NCI-H2196 treated with DMSO at 0.1 percent for 48 hours (cell line): ENCODE results near the gene RAI14.
A peak's percentile ranks its signal among the peaks of the same experiment; 100 is the strongest.

Experiments used
- DNase-seq: peaks from one replicate; lab custom pipeline; 2025; ENCODE audit not compliant: unreplicated experiment; lab: John Stamatoyannopoulos, UW

Gene RAI14

DNA sequence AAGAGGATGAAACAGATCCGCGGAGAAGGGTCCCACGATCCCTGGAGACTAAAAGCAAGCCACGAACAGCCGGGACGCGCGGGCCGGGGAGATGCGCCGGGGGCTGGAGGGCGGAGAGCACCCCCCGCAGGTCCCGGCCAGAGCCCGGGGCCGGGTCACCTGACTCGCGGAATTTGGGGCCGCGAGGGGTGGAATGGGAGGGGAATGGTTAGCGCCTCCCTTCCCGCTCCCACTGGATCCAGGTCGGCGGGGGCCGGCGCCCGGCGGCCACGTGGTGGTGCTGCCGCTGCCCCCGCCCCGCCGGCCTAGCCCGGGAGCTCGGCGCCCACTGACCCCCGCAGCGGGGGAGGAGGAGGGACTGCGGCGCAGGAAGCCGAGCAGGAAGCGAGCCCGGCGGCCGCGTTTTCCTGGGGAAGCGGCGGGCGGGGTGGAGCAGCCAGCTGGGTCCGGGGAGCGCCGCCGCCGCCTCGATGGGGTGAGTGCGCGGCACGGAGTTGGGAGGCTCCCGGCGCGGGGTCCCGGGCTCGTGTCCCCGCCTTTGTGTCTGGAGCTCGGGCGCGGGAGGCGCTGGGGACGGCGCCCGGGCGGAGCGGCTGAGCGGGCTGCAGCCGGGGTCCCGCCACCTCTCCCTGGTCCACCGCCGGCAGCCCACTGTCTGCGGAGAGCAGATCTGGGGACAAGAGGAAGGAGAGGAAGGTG, at the start of gene RAI14:
RAI14 (plus strand) TSS at position 328 of the 699 bp plus-strand sequence. CDS start 30,592 bp downstream, outside the sequence.
- peak; percentile 62 for DNase-seq

DNA sequence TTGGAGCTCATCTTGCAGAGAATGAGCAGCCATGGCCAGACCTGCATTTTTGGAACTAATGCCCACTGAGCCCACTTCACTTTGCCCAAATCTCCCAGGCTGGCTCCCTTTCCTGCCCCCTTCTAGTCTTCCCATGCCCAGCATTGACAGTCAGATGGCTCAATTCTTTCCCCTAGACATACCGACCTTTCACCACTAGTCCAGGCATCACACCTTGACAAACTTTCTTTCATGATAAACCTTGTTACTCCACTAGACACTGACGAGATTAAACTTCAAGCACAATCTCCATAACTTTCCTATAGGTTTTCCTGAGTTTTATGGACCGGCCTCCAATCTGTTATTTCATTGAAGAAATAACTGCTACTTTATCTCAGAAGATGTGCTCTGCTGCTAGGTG, 47.8 kb upstream of the RAI14 start:
- no peak for DNase-seq

DNA sequence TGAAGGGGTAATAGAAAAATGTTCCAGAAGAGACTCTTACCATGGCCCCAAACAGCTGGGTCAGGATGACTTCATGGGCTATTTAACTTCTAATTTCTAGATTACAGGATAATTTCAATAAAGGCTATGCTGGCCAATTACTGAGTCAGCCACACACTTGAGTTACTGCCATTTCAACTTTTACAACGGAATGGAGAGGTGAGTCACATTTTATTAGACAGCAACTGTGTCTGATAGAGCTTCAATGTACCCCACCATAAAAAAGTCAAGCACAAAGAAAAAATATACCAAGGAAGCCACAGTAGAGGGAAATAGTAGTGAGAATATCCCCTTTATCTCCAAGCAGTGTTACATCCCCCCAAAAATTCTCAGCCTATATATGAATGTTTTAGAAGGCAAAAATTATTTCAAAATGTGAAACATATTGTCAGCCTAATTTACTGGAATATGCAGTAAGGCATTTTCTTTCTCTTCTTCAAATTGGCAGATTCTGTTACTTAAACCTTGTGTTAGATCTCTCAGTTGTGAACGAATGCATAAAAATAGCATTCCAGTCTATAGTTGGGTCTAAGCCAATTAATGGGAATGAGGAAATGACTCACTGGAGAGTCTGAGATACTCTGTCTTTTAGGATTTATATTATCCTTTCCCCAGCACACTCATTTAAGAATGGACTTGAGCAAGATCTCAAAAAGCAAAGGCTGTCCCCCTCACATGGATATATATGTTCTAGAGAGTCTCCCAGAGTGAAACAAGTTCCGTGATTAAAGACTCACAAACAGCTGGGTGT, 47.1 kb upstream of the RAI14 start:
- DNase-seq = no peak

DNA sequence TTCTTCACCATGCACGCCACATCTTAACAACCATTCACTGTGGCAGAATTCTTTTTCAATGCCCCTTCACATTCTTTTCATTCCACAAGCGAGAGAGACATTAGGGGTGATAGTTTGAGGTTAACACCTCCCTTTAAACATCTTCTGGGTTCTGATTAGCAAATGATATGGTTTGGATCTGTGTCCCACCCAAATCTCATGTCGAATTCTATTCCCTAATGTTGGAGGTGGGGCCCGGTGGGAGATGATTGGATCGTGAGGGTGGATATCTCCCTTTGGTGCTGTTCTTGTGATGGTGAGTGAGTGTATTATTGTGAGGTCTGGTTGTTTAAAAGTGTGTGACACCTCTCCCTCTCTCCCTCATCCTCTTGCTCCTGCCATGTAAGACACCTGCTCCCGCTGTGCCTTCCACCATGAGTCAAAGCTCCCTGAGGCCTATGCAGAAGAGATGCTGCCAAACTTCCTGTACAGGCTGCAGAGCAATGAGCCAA, 46.1 kb upstream of the RAI14 start:
- DNase-seq = no peak

DNA sequence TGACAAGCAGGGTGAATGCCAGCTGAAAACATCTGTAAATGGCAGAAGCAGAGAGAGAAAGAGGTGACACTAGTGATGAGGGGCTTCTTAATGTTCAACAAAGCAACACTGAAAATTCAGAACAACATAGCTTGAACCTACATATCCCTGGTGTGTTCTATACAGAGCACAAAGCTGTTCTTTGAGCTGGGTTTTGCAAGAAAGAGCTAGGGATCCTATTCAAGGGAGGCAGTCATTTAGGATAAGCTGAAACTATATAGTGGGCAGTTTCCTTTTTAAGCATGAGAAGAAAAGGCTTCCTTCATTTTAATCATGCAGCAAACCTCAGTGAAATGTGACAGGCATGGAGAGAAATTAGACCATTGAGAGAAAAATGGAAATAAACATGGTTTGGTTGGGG, 45.6 kb upstream of the RAI14 start:
- no peak for DNase-seq

DNA sequence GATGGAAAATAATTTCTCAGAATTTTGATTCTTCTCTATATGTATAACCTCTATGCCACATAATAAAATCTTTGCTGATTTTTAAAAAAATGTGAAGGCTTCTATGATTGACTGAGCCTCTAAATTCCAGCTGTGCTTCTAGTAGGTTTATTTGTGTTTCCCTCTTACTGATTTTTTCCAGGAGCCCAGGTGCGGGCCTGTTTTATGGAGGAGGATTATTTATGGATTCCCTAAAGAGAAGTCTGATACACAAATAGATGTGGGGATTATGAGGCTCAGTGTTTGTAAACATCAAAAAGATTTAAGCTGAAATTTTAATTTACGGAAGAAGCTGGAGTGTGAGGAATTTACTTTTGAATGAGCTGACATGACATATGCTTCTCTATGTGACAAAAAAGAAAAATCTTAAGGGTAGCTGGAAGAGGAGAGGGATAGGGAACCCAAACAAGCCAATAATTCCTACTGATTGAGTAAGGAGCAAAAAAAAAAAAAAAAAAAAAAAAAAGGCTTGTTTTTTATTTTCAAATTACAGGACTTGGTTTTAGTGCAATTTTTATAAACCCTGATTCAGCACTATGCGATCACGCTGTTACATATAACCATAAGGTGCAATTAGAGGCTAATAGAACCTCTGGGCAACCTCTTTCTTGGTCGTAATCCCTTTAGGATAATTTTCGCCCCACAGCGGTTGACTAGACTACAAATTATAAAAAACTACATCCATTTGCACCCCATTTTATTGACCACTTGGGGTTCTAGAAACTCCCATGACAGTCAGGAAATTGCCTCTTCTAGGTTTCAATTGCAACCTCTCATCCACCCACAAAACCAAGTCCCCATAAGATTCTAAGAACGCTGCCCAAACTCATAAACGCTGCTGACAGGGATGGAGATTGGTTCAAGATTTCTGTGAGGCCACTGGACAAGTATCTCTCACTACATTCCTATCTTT, 44.4 kb upstream of the RAI14 start:
- DNase-seq = no peak

DNA sequence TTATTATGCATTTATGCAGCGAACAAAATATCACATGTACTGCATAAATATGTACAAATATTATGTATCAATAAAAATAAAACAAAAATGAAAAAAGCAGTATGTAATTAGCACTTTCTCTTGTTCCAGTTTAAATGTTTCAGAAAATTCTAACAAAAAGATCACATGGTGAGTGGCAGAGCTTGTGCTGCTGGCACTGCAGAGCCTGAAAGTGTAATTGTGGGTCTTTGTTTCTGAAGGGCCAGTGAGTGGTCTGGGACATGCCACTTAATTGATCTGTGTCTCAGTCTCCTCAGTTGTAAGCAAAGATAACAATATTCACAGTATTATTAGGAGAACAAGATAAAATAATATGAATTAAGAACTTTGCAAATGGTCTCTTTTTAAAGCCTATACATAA, 39.5 kb upstream of the RAI14 start:
- DNase-seq = no peak

DNA sequence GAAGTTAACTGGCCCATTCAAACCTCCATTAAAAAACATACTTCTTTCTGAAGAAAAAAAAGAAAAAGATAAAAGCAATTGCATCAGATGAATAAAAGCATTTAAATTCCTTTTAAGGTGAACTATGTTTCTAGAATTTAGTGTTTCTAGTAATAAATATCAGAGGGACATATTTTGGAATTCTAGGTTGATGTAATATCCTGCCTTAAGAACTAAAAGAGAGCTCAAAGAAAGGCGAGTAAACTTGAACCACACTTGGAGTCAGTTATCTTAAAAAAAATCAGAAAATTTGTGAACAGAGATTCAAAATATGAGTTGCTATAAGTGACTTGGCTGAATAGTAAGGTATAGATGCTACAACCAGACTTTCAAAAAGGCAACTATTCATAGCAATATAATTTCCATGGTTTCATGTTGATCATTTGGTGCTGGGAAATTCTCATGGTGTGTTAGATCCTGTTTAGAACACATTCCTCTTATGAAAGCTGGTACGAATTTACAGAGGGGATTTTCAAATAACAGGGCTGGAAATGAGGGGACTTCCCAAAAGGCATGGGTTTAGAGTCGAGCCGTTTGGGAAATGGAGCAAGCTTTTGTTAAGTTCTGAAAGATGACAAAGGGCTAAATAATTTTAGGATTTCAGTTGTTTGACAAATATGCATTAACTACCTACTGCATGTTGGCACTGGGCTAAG, 37.6 kb upstream of the RAI14 start:
- DNase-seq = no peak

DNA sequence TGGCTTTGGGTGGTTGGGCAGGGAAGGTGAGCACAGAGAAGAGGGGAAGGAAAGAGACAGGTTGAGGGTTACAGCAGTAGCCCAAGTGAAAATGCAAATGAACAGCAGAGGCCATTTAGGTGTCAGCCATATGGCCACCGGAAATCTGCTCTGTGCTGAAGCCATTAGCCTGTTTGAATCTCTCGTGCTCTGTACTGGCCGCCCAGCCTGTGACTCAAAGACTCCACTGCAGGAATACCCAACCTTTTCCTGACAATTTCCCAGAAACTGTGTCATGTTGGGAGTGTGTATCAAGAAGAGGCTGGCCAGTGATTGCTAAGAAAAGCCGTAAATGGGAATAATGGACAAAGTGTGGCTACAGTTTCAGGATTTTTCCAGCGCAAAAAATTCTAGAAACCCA, 35.9 kb upstream of the RAI14 start:
- no peak for DNase-seq

DNA sequence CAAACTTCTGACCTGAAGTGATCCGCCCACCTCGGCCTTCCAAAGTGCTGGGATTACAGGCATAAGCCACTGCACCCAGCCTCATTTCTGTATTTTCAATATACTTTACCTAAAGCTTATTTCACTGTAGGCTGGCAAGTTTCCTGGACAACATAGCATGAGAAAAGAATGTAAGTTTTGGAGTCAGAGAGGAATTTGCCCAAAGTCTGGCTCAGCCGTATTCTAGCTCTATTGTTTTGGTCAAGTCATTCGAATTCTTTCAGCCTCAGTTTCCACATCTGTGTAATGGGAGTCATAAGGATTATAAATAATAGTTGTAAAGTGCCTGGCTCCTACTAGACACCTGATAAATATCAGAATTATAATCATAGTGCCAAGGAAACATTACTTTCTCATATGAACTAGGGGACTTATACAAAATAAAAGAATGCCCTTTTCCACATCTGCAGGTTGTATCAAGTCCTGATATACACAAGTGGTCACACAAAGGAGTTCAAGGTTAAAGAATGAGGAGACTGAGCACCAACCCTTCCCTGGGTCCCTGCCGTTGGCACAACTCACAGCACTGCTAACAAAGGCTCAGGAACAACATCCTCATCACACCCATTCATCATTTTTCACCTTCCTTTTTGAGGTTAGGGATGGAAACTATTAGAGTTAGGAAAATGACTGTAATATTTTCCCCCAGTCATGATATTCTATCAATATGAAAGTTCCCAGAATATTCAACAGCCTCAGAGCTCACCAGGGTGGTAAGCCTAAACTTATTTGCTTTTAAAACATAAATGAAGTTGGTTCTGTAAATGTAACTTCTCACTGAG, 34.6 kb upstream of the RAI14 start:
- no peak for DNase-seq

DNA sequence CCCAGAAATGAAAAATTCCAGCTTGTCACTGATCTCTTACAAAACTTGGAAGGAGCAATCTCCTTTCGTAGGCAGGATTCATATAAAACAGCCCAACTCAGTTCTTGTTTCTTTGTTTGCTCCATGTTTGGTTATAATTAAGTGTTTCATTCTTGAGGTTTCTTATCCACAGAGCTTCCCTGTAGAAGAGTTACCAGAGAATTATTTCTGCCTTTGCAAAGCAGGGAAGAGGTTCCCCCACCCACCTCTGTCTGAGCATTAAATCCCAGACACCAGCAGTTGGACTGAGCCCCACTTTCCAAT, 34.1 kb upstream of the RAI14 start:
- DNase-seq = no peak

DNA sequence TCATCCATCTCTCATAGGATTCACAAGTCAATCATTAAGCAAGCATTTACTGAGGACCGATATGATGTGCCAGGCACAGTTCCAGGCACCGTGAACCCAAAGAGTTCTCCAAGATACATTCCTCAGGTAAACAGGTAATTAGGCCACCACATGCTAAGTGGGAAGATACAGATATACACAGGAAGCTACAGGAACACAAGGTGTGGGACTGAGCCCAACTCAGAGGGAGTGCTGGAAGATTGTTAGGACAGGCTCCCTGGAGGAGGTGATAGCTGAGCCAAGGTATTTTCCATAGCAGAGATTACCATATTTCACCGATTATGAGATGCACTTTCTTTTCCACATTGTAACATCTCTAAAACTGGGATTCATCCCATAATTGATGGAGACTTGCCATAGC, 31.4 kb upstream of the RAI14 start:
- no peak for DNase-seq

DNA sequence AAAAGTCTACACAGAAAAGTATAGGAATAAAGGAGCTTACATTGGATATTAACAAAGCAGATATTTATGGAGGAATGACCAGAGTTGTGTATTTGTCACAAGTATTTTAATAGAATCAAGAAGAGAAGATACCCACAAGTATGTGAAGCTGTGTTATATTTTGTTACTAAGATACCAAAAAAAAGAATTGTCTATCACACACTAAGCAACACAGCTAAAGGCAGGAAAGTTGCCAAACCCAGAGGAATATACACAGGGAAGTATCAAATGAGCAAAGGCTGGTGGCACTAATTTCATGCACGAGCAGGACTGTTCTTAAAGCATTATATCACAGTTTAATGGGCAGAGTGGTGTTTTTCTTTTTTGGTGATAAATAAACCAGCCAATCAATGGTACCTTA, 30.9 kb upstream of the RAI14 start:
- no peak for DNase-seq

DNA sequence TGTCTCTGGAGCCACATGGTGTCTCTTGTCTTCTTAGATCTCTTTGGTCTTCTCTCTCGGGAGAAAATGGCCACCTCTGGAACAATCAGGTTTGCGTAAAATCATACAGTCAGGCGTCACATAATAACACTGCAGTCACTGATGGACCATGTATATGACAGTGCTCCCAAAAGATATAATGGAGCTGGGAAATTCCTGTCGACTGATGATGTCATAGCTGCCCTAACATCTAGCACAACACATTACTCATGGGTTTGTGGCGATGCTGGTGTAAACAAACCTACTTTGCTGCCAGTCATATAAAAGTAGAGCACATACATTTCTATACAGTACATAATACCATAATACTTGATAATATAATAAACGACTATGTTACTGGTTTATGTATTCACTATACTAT, 30.1 kb upstream of the RAI14 start:
- no peak for DNase-seq

DNA sequence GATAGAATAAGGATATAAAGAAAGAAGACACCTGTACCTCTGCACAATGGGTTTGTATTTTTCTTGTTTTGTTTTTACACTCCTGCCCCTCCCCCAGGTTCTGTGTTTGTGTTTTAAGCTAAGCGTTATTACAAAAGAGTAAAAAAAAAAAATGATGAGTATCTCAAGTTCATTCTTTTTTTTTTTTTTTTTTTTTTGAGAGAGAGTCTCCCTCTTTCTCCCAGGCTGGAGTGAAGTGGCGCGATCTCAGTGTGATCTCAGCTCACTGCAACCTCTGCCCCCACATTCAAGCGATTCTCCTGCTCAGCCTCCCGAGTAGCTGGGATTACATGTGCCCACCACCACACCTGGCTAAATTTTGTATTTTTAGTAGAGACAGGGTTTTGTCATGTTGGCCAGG, 29.4 kb upstream of the RAI14 start:
- DNase-seq = no peak

DNA sequence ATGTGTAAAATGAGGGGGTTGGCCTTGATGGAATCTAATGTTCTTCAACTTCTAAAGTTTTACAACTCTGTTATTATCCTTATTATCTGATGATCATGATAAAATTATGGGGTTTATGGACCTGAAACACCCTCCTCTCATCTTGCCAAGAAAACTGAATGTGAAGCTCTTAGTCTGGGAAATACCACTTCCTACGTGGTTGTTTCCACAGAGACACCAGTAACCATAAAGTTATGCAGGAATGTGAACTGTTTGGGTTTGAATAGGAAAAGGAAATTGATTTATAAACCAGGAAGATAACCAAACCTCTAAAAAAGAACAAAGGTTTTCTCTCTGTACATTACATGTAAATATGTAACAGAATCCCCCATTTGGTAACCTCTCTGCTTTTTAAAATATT, 28.3 kb upstream of the RAI14 start:
- no peak for DNase-seq

DNA sequence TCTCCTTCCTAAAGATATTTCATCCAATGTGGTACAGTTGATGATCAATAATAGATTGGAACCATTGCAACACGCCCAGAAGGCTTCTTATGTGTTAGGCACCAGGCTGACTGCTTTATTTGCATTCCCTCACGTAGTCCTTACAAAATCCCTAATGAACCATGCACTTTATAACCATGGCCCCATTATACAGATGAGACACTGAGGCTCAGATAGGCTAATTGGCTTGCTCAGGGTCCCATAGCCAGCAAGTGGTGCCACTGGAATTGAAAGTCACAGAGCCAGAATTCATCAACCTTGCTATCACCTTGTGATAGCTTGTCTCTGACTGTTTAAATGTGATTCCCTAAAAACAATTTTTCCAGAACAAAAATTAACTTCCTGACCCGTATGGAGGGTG, 27.8 kb upstream of the RAI14 start:
- no peak for DNase-seq

DNA sequence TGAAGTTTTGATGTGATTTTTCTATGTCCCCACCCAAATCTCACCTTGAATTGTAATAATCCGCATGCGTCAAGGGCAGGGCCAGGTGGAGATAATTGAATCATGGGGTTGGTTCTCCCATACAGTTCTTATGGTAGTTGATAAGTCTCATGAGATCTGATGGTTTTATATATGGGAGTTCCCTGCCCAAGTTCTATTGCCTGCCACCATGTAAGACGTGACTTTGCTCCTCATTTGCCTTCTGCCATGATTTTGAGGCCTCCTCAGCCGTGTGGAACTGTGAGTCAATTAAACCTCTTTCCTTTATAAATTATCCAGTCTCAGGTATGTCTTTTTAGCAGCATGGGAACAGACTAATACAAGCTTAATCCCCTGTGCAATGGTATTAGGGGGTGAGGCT, 25.5 kb upstream of the RAI14 start:
- no peak for DNase-seq

DNA sequence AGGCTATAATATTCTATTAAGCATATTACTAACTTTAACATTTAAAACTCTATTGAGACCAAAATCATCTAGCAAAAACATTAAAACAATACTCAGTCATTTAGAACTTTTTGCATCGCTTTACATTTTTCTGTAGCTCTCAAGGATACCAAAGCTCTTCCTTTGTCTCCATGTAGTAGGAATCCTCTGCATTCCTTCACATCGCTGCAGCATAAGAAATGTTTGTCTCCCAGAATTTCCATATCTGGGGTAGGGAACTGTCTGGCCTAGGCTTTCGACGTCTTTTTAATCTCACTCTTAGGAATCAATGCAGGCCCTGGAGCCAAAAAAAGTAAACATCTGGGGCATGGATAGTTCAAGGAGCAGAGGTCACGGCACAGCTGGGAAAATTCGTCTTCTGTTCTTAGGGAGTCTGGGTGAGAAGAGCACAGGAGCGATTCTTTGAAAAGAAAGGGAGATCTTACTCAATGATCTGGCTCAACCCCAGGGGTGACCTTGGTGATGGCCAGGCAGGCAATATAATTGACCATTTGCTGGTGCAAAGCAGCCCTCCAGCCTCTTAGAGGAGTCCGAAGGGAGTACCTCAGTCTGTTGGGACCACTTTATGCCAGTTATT, 23.2 kb upstream of the RAI14 start:
- DNase-seq = no peak
